ENCODE data around the gene GMIP. TPM values are rescaled to one million over a fixed set of nuclear protein-coding genes. Genes with fewer than 3 reads are reported as not detected.
"Not testable (repeated sequence)": the region's sequence is repeated elsewhere in the genome, so short reads cannot be mapped to it uniquely, and the experiment has no call there.

The GMIP gene
- total RNA-seq, 1 experiment from 2014 or later = 18.1 TPM

DNA sequence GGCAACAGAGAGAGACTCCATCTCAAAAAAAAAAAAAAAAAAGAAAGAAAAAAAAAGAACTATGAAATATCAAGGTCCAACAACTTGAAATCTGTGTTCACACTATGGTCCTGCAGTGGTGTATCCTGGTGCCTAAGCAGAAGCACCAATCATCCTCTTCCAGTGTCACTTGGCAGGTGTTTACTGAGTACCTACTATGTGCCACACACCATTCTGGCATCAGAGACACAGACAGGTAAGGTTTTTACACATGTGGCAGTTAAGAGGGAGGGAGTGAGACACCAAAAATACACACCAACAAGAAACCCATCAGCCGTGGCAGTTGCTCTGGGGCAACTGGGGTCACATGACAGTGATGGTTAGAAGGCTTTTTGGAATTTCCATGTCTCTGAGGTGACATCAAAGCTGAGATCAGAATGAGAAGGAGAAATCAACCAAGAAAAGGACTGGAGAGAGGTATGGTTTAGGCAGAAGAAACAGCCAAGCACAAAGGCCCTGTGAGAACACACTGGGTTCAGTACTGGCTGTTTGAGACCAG is 42.6 kb downstream of the GMIP start:
- ChIA-PET POLR2A (no interaction called here), CTCF (no interaction called here)
- H3K27ac ChIP-seq (ENCODE audit: low read length) = no peak overlapping the region
- no peaks in the 10 kb centered on the region for H3K9me3 ChIP-seq (ENCODE audit: control insufficient read depth, insufficient read depth, low read depth, low read length)
- TF ChIP-seq POLR2AphosphoS5 (IDR thresholded peaks at IDR 0.05; ENCODE audit: low read depth, low read length) = no peak
- TF ChIP-seq, protein P1, sequence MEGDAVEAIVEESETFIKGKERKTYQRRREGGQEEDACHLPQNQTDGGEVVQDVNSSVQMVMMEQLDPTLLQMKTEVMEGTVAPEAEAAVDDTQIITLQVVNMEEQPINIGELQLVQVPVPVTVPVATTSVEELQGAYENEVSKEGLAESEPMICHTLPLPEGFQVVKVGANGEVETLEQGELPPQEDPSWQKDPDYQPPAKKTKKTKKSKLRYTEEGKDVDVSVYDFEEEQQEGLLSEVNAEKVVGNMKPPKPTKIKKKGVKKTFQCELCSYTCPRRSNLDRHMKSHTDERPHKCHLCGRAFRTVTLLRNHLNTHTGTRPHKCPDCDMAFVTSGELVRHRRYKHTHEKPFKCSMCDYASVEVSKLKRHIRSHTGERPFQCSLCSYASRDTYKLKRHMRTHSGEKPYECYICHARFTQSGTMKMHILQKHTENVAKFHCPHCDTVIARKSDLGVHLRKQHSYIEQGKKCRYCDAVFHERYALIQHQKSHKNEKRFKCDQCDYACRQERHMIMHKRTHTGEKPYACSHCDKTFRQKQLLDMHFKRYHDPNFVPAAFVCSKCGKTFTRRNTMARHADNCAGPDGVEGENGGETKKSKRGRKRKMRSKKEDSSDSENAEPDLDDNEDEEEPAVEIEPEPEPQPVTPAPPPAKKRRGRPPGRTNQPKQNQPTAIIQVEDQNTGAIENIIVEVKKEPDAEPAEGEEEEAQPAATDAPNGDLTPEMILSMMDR (IDR thresholded peaks at IDR 0.05) = no peak
- no peak for TF ChIP-seq SIN3A (IDR thresholded peaks at IDR 0.05; ENCODE audit: borderline replicate concordance, insufficient read depth, low read depth, low read length)
- TF ChIP-seq TCF7L2 (IDR thresholded peaks at IDR 0.05; ENCODE audit: low read depth, low read length) = no peak
- TF ChIP-seq, protein P2, sequence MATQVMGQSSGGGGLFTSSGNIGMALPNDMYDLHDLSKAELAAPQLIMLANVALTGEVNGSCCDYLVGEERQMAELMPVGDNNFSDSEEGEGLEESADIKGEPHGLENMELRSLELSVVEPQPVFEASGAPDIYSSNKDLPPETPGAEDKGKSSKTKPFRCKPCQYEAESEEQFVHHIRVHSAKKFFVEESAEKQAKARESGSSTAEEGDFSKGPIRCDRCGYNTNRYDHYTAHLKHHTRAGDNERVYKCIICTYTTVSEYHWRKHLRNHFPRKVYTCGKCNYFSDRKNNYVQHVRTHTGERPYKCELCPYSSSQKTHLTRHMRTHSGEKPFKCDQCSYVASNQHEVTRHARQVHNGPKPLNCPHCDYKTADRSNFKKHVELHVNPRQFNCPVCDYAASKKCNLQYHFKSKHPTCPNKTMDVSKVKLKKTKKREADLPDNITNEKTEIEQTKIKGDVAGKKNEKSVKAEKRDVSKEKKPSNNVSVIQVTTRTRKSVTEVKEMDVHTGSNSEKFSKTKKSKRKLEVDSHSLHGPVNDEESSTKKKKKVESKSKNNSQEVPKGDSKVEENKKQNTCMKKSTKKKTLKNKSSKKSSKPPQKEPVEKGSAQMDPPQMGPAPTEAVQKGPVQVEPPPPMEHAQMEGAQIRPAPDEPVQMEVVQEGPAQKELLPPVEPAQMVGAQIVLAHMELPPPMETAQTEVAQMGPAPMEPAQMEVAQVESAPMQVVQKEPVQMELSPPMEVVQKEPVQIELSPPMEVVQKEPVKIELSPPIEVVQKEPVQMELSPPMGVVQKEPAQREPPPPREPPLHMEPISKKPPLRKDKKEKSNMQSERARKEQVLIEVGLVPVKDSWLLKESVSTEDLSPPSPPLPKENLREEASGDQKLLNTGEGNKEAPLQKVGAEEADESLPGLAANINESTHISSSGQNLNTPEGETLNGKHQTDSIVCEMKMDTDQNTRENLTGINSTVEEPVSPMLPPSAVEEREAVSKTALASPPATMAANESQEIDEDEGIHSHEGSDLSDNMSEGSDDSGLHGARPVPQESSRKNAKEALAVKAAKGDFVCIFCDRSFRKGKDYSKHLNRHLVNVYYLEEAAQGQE (IDR thresholded peaks at IDR 0.05; ENCODE audit: insufficient read depth in 1 of 2, low read depth in 2 of 2, low read length in 1 of 2) = no peak
- H3K27me3 ChIP-seq (ENCODE audit: control insufficient read depth, insufficient read depth, low read length) = no peaks in the 10 kb centered on the region
- H3K4me1 ChIP-seq (ENCODE audit: control insufficient read depth, insufficient read depth, low read length) = no peaks in the 10 kb centered on the region; the same call in 1 of the 2 replicates
- no peaks in the 10 kb centered on the region for H3K36me3 ChIP-seq (ENCODE audit: control insufficient read depth, insufficient read depth, low read length)
- no TSS peak for BruUV-seq (replicated peaks)
- no peak overlapping the region for H3K4me3 ChIP-seq (ENCODE audit: low read depth in 2 of 2, low read length in 2 of 2)
- ATAC-seq (no peak), DNase-seq (ENCODE audit: low read depth, low spot score) (no peak)
- in situ Hi-C loops (cut with HindIII; ENCODE audit: low pct_unique_long_range_greater_than_20kb, low sequenced_read_pairs) = no loop called here
- intact Hi-C loops (cut with micrococcal nuclease; ENCODE audit: unreplicated experiment) = no loop called here

DNA sequence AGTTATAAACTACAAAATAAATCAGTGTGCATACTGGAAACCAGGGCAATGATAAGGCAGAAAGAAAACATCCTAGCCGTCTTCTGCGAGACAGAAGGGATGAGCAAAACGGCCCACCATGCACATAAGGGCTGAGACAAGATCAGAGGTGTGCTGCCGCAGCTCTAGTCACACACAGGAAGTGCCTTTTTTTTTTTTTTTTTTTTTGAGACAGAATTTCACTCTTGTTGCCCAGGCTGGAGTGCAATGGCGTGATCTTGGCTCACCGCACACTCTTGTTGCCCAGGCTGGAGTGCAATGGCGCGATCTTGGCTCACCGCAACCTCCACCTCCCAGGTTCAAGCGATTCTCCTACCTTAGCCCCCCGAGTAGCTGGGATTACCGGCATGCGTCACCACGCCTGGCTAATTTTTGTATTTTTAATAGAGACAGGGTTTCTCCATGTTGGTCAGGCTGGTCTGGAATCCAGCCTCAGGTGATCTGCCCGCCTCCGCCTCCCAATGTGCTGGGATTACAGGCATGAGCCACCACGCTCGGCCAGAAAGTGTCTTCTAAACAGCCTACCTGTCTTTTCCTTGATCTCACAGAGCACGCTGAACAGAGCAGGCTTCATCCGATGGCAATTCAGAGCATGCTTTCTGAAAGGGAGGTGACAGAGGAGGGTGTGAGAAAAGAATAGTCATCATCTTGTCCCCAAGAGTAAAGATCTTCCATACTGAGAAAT is 44.6 kb downstream of the GMIP start:
- DNase-seq (ENCODE audit: low read depth, low spot score); H3K36me3 ChIP-seq (ENCODE audit: control insufficient read depth, insufficient read depth, low read length); H3K27ac ChIP-seq (ENCODE audit: low read length); BruUV-seq (replicated peaks); POLR2A ChIA-PET; H3K4me1 ChIP-seq (ENCODE audit: control insufficient read depth, insufficient read depth, low read length); H3K27me3 ChIP-seq (ENCODE audit: control insufficient read depth, insufficient read depth, low read length); in situ Hi-C loops (cut with HindIII; ENCODE audit: low pct_unique_long_range_greater_than_20kb, low sequenced_read_pairs); H3K9me3 ChIP-seq (ENCODE audit: control insufficient read depth, insufficient read depth, low read depth, low read length); H3K4me3 ChIP-seq (ENCODE audit: low read depth in 2 of 2, low read length in 2 of 2); intact Hi-C loops (cut with micrococcal nuclease; ENCODE audit: unreplicated experiment); CTCF ChIA-PET; ATAC-seq: not testable (repeated sequence)

DNA sequence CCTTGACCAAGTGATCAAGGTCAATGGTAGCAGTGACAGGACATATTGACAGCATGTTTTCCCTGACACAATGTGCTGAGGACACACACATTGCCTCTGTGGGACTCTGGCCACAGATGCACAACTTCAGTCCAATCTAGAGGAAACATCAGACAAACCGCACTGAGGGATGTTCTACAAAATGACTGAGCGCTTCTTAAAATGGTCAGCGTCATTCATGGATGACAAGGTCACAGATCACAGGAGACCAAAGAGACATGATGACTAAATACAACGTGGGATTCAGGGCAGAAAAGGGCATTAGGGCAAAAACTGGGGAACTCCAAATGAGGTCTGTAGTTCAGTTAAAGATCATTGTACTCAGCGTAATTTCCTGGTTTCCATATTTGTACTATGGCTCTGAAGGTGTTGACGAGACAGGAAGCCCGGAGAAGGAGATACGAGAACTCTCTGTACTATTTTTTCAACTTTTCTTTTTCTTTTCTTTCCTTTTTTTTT is 45.6 kb downstream of the GMIP start:
- BruUV-seq (replicated peaks) = TSS peak; percentile 48
- Histone ChIP-seq H3K9me3 (ENCODE audit: control insufficient read depth, insufficient read depth, low read depth, low read length) (no peaks in the 10 kb centered on the region), H3K4me3 (ENCODE audit: low read depth in 2 of 2, low read length in 2 of 2) (no peak overlapping the region), H3K36me3 (ENCODE audit: control insufficient read depth, insufficient read depth, low read length) (no peaks in the 10 kb centered on the region), H3K27me3 (ENCODE audit: control insufficient read depth, insufficient read depth, low read length) (no peaks in the 10 kb centered on the region), H3K4me1 (ENCODE audit: control insufficient read depth, insufficient read depth, low read length) (no peaks in the 10 kb centered on the region), H3K27ac (ENCODE audit: low read length) (no peak overlapping the region)
- ATAC-seq (no peak), DNase-seq (ENCODE audit: low read depth, low spot score) (no peak)
- intact Hi-C loops (cut with micrococcal nuclease; ENCODE audit: unreplicated experiment) = no loop called here
- ChIA-PET POLR2A (no interaction called here), CTCF (no interaction called here)
- in situ Hi-C loops (cut with HindIII; ENCODE audit: low pct_unique_long_range_greater_than_20kb, low sequenced_read_pairs) = no loop called here
- TF ChIP-seq, protein P2 (IDR thresholded peaks at IDR 0.05; ENCODE audit: insufficient read depth in 1 of 2, low read depth in 2 of 2, low read length in 1 of 2) = no peak
- TF ChIP-seq, protein P1 (IDR thresholded peaks at IDR 0.05) = no peak
- TF ChIP-seq POLR2AphosphoS5 (IDR thresholded peaks at IDR 0.05; ENCODE audit: low read depth, low read length) (no peak), SIN3A (IDR thresholded peaks at IDR 0.05; ENCODE audit: borderline replicate concordance, insufficient read depth, low read depth, low read length) (no peak), TCF7L2 (IDR thresholded peaks at IDR 0.05; ENCODE audit: low read depth, low read length) (no peak)

All from Panc1 (cell line).